ENCODE measurements around the gene ARHGAP30.
"Not testable (repeated sequence)": the region's sequence is repeated elsewhere in the genome, so short reads cannot be mapped to it uniquely, and the experiment has no call there.

The ARHGAP30 gene

GRCh38 chr1:161068306-161069234 is 1.1 kb downstream of the ARHGAP30 start:
- peak; percentile 92 for DNase-seq

GRCh38 chr1:161066694-161067093 is 3.0 kb downstream of the ARHGAP30 start:
- DNase-seq: no peak

- not testable (repeated sequence) for DNase-seq
These were observed 4.0 kb downstream of the ARHGAP30 start for GRCh38 chr1:161065681-161066080.

GRCh38 chr1:161063936-161064335 is 5.8 kb downstream of the ARHGAP30 start:
- not testable (repeated sequence) for DNase-seq

- no peak for DNase-seq
These were observed 8.3 kb downstream of the ARHGAP30 start for GRCh38 chr1:161061419-161061818.

- DNase-seq: no peak
These were observed 10.4 kb downstream of the ARHGAP30 start for GRCh38 chr1:161059293-161059692.

GRCh38 chr1:161054805-161055204 is 14.9 kb downstream of the ARHGAP30 start:
- no peak for DNase-seq

- no peak for DNase-seq
These were observed 15.5 kb downstream of the ARHGAP30 start for GRCh38 chr1:161054232-161054631.

- DNase-seq: no peak
These were observed 16.8 kb downstream of the ARHGAP30 start for GRCh38 chr1:161052899-161053298.

GRCh38 chr1:161051219-161051618 is 18.5 kb downstream of the ARHGAP30 start:
- DNase-seq: no peak

- no peak for DNase-seq
These were observed 20.6 kb downstream of the ARHGAP30 start for GRCh38 chr1:161048949-161049722.

GRCh38 chr1:161047436-161048420 is 22.0 kb downstream of the ARHGAP30 start:
- DNase-seq: no peak

GRCh38 chr1:161046605-161047228 is 23.0 kb downstream of the ARHGAP30 start:
- peak; percentile 26 to 54 for DNase-seq

- DNase-seq: peak; percentile 88 to 93
These were observed 23.7 kb downstream of the ARHGAP30 start, which contains the start of gene USF1 for GRCh38 chr1:161045736-161046604. TSS of gene USF1 (minus strand) at chr1:161045977. CDS start at chr1:161043275, 2,702 bp downstream.

GRCh38 chr1:161044908-161045735 is 24.6 kb downstream of the ARHGAP30 start:
- peak; percentile 86 to 87 for DNase-seq

- no peak for DNase-seq
These were observed 25.2 kb downstream of the ARHGAP30 start for GRCh38 chr1:161044535-161044907.

- DNase-seq: no peak
These were observed 30.1 kb downstream of the ARHGAP30 start for GRCh38 chr1:161039546-161039945.

- no peak for DNase-seq
These were observed 30.5 kb downstream of the ARHGAP30 start for GRCh38 chr1:161039154-161039545.

GRCh38 chr1:161038523-161039153 is 31.1 kb downstream of the ARHGAP30 start, which contains the start of gene TSTD1:
TSS of gene TSTD1 (minus strand) at chr1:161038964. CDS start at chr1:161038889, 75 bp downstream.
- peak; percentile 16 to 28 for DNase-seq
